NK-92 (cell line): Measurements from ENCODE around the gene AMBRA1.
"Not testable (repeated sequence)": the region's sequence is repeated elsewhere in the genome, so short reads cannot be mapped to it uniquely, and the experiment has no call there.

Experiments
- DNase-seq: peaks from one replicate; lab custom pipeline; 2025; ENCODE audit not compliant: unreplicated experiment; lab: John Stamatoyannopoulos, UW

Gene AMBRA1

DNA sequence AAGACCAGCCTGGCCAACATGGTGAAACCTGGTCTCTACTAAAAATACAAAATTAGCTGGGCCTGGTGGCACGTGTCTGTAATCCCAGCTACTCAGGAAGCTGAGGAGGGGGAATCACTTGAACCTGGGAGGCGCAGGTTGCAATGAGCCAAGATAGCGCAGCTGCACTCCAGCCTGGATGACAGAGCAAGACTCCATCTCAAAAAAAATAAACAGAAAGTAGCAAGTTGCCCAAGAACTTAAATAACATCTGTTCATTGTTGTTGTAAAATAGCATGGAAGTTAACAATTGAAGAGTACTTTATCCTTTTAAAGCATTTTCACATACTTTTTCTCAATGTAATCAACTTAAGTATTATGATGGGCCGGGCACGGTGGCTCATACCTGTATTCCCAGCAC lies 5.7 kb downstream of the AMBRA1 start:
- DNase-seq, result no peak

DNA sequence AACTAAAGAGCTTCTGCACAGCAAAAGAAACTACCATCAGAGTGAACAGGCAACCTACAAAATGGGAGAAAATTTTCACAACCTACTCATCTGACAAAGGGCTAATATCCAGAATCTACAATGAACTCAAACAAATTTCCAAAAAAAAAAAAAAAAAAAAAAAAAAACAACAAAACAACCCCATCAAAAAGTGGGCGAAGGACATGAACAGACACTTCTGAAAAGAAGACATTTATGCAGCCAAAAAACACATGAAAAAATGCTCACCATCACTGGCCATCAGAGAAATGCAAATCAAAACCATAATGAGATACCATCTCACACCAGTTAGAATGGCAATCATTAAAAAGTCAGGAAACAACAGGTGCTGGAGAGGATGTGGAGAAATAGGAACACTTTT lies 10.3 kb downstream of the AMBRA1 start:
- not testable (repeated sequence) for DNase-seq

DNA sequence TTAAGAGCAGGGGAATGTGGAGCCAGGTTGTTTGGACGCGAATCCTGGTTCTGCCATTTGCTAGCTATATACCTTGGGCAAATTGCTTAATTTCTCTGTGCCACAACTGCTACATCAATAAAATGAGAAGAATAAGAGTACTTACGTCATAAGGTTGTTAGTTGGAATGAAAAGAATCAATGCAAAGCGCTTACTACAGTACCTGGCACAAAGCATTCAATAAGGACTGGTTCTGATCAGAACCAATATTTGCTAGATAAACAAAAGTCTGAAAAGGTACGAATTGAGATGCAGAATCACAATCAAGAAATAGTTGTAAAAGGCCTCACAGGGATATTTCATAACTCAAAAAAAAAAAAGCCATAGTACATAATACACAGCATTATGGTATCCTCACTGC lies 11.2 kb downstream of the AMBRA1 start:
- DNase-seq, result no peak

DNA sequence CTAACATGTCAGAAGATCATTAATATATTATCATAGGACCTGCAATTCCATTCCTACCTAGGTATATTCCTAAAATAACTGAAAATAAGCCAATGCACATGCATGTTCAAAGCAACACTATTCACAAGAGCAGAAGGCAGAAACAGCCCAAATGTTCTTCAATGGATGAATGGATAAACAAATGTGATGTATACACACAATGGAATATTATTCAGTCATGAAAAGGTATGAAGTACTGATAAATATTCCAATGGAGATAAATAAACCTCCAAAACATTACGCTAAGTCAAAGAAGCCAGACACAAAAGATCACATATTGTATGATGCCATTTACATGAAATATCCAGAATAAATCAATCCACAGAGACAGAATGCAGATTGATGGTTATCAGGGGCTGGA lies 16.8 kb downstream of the AMBRA1 start:
- no peak for DNase-seq

DNA sequence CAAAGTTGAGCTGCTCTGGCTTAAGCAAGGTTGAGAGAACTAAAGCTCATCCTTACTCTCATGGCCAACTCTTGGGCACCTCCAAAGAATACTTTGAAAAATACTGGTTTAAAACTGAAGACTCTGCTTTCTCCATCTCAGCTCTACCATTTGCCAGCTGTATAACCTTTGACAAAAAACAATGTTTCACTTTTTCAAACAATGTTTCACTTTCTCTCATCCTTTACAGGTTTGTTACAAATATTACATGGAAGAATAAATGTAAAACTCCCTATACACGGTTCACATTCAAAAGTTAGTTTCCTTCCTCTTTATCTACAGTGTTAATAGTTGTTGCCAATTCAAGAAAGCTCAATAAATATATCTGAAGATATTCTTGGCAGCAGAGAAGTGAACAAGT lies 19.2 kb downstream of the AMBRA1 start:
- no peak for DNase-seq

DNA sequence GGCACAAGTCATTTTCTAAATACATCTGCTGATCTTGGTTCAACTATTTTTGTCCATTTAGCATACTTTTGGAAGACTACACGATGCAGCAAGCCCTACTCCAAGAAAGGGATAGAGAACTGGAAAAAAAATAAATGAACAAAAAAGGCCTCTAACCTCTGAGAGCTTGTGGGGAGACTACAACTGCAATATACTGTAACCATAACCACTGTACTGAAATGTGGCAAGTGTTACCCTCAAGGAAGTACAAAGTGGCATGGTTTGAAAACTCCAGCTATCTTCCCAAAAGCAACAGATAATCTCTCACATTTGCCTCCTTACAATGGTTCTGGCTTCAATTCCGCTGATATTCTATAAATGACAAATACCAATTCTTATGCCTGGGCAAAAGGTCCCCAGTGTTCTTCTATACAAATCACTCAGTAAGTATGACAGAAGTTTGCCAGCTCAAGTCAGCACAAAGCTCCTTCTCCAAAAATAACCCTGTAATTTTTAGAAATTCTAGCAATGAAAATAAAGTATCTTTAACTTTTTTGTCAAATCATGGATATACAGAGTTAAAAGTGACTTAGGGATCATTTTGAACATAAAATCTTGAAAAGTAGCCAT lies 22.9 kb downstream of the AMBRA1 start:
- no peak for DNase-seq

DNA sequence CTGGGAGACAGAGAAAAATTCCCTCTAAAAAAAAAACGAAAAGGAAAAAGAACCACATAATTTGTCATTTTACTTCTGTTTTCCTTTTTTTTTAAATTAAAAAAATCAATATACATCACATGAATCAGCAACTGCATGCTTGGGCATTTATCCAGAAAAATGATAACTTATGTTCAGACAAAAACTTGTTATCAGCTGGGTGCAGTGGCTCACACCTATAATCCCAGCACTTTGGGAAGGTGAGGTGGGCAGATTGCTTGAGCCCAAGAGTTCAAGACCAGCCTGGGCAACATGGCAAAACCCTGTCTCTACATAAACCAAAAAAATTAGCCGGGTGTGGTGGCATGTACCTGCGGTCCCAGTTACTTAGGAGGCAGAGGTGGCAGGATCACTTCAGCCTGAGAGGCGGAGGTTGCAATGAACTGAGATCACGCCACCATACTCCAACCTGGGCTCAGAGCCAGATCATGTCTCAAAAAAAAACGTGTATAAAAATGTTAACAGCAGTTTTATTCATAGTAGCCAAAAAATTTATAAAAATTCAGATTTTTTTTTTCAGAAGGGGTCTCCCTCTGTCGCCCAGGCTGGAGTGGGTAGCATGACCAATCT lies 28.5 kb downstream of the AMBRA1 start:
- no peak for DNase-seq

DNA sequence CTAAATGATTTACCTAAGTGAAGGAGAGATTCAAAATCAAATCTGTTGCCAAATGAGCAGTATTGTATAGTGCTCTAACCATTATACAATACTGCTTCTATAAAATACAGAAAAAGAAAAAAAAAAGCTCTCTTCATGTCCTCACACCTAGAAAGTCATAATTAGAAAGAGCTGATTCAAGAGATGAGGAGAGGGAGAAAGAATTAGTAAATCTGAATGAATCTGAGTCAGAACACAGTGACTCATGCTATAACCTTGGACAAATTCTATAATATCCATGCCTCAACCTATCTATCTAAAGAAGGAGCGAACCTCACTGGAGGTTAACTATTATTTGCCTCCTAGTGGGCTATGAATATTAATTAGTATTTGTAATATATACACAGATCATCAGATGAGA lies 29.4 kb downstream of the AMBRA1 start:
- no peak for DNase-seq

DNA sequence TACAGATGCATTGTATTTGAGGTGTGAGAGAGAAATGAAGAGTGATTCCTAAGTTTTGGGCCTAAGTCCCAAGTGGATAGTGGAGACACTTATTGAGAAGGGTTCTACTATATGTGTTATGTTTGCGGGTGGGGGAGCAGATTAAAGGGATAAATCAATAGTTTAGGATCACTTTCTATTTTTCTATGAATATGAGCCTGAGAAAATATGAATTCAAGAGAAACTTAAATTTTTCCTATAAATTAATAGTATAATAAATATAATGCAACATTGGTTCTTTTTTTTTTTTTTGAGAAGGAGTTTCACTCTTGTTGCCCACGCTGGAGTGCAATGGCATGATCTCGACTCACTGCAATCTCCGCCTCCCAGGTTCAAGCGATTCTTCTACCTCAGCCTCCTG lies 31.3 kb downstream of the AMBRA1 start:
- no peak for DNase-seq

DNA sequence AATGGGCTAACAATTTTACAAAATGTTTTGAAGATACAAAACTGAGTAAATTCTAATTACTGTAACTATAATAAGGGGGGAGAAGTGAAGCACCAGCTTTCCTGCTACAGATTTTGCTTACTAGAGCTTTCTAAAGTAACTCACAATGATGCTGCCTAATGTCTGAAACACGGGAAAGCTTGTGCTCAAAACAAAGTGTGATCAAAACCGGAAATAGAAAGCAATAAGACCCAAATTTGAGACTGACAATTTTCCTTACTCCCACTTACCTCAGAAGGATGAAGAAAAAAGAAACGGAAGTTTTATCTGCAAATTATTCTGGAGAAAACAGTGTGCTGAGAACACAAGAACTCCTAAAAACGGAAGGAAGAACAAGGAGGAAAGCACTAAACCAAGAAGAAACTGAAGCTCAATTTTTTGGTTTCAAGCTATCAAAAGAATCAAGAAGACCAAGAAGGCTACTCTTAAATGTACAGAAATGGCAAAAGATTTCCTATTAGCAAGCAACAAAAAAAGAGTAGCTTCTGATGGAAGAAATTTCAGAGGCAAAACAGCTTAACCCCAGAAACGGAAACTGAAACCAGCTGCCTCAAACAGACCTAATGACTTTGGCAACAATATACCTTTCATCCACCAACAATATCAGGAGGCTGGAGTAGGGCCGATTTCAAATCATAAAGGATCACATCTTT lies 33.4 kb downstream of the AMBRA1 start:
- DNase-seq, result no peak

DNA sequence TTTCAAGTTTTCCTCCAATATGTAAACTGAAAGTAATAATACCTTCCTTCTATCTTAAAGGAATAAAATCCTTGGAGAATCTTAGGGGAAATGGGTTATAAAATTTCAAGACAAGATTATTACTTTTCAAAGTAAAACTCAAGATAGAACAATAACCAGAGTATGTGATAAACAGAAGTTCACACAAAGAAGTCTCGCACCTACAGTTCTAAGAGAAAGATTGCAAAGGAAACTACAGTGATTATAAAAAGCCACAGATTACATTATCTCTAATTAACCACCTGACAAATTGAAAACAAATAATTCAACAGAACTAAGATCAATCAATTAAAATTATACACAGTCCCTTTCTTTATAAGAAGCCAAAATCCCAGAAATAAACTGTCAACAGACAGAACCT lies 34.0 kb downstream of the AMBRA1 start:
- DNase-seq, result no peak

DNA sequence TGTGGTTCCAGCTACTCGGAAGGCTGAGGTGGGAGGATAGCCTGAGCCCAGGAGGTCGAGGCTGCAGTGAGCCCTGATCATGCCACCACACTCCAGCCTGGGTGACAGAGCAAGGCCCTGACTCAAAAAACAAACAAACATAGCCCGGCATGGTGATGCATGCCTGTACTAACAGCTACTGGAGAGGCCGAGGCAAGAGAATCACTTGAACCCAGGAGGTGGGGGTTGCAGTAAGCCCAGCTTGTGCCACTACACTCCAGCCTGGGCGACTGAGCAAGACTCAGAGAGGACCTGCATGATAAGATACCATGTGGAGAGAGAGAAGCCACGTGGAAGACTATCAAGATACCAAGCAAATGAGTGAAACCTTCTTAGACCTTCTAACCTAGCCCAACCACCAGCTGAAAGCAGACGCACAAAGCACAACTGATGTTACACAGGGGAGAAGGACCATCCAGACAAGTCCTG lies 36.1 kb downstream of the AMBRA1 start:
- DNase-seq, result no peak

DNA sequence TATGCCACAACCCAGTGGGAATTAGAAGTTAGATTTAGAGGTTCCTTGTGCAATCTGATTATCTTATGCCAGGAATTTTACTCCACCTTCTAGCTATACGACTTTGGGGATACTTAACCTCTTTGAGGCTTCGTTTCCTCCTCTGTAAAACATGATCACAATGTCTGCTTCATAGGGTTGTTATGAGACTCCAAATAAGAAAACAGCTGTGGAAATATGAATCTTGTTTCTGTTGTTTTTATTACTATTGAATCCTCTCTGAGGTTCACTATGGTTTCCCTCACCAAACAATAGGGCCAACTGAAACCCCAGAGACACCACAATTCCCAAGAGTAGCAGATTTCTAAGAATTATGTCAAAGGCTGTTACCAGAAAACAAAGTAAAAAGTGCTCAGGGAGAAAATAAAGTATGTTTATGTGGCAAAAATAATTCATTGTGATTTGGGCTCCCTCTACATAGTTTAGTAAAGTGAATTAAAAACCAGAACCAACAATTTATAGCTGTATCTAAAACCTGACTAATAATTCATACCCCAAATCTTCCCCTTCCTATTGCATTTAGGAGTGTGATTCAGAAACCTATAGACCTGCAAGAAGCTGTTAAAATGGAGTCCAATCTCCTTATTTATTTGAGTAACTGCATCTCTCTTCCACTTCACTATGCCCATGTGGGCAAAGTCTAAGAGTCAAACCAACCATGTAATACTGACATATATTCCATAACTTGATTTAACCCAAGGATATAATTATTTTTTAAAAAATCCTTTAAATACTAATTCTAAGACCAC lies 38.4 kb downstream of the AMBRA1 start:
- DNase-seq, result no peak

DNA sequence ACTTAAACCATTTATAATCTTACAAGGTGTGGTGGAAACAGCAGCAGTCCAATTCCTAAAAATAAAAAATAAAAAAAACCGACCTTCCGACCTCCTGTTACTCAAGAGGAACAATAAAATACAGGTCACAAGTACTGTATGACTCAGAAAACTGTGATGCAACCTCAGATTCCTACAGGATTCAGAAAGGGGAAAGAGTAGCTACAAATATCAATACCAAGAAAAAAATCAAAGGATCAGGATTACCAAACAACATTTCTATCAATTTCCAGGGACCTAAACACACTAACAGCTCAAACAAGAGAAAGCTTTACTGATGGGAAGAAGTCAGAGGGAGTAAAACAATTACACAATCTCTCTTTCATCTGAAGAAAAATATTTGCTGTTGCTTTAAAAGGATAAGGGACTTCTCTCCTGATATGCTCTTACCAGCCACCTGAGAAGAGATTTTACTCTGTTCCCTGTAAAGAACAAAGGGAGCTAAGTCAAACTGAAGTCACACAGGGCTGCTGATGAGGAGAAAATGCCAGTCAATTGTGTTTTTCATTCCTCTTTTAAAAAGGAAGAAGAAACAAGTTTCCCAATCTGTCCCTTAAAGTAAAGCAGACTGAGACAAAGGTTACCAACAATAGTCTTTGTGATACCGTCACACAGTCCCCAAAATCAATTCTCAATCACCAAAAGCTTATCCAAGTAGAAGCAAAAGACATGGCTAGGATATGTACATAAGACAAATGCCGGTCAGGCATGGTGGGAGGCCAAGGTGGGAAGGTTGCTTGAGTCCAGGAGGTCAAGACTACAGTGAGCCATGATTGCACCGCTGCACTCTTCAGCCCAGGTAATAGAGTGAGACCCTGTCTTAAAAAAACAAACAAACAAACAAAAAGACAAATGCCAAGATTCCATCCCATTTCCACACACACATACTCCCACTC lies 39.3 kb downstream of the AMBRA1 start:
- DNase-seq, result no peak

DNA sequence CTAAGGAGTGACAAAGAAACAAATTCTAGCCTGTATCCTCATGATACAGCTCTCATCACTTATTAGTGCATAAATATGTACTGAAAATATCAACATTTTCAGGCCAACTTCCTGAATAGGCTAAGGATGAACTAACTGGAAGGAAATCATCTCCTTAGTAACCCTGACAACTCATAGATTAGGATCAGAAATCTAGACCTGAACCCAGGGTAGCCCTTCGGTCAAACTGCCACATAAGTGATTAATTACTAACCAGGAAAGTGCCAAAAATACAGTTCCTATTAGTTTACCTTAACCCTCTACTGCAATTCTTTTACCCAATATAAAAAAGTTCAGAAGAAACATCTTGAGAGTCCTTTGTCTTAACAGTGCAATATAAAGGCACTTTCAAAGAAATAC lies 40.0 kb downstream of the AMBRA1 start:
- DNase-seq, result no peak

DNA sequence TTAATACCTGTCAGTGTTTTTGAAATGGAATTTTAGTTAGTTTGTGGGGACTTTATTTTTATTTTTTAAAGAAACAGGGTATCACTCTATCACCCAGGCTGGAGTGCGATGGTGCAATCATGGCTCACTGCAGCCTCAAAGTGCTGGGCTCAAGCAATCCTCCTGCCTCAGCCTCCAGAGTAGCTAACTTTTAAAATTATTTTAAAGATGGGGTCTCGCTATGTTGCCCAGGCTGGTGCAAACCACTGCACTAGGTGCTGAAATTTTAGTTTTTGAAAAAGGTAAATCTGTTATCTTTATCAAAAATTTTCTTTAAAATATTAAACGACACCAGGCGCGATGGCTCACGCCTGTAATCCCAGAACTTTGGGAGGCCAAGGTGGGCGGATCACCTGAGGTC lies 42.6 kb downstream of the AMBRA1 start:
- no peak for DNase-seq

DNA sequence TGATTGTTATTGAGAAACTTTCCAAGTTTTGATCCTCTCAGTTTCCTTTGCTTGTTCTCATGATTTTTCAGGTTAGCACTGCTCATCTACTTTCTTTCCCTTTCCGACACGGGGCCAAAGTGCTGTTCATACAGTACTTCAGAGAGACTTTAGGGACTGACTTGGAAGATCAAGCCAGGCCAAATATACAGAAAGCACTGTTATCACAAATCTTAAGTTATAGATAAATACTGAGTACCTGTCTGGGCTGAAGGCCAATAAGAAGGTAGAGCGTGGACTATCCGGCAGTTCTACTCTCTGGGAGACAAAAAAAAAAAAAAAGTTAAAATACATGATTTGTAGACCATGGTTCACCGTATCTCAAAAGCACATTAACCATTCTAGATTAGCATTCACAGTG lies 46.2 kb downstream of the AMBRA1 start:
- DNase-seq, result no peak

DNA sequence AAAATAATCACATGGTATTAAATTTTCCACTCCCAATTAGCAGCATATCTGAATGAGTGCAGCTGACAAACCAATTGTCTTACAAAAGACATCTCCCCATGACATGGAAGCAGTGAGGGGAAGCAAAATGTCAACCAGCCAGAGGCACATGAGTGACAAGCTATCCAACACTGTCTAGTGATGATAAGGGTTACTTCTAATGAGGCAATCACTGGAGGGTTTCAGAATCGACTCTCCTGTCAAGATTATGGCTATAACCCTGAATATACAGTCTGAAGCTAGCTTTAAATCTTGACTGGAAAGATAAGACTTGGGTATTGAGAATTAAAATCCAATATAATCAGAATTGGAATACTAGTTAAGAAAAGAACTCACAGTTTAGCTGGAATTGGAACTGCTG lies 50.3 kb downstream of the AMBRA1 start:
- no peak for DNase-seq

DNA sequence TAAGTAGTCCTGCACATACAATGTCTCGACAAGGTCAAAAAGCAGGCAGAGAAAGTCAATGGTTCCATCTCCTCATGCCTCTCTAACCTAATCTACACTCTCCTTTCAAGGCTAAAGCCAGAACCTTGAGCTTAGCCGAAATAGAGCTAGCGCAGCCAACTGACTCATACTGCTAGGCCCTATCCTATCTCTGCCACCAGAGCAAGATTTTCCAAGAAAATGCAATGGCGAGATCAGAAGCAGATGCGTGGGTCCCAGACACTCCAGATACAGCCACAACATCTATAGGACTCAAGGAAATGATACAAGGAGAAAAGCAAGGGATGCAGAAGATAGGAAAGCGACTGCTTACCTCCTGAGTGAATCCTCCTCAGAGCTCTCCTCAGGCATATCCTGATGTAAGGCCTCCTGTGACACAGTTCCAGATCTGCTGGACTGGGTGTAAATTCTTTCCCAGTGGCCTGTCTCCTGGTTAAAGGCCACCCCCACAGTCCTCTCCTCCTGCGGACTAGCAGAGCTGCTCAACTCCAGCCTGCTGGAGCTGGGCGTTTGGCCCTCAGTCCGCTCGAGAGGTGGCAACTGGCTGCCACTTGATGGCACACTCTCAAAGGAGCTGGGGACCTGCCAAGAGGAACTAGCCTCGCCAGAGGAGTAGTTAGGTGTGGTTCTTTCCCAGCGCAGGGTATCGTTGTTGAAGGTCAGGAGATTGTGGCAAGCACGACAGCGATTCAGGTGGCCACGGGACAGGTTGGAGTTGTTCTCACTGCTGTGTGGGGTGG lies 52.0 kb downstream of the AMBRA1 start:
- no peak for DNase-seq

DNA sequence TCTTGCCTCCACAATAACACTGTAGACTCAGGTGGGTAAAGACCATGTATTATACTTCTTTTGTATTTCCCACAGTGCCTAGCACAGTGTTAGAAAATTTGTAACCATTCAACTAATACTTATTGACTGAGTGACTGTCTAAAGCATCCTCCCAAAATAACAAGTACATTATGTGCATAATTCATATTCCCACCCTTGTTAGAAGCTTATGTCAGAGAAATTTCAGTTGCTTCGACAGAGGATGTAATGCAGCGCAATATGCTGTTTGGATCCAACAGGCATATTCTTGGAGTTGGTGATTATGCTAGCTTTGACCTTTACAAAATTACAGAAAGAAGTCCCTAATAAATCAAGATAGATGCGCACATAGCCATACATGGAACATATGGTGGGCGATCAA lies 53.0 kb downstream of the AMBRA1 start:
- no peak for DNase-seq
